OCI-LY1 (cell line): ENCODE data around the gene IFNA21.
"Not testable (repeated sequence)": the region's sequence is repeated elsewhere in the genome, so short reads cannot be mapped to it uniquely, and the experiment has no call there.

Source experiments
- H2AFZ ChIP-seq: fragments of 200-600 bp; sonication (generic), shearing (Covaris generic); 2 replicates; pipeline ENCODE4 v1.6.0; 2014; ENCODE audit warnings: antibody characterized with exemption, mild to moderate bottlenecking, low read length
- H3F3A ChIP-seq: fragments of 200-600 bp; sonication (generic), shearing (Covaris generic); 2 replicates; pipeline ENCODE4 v1.6.0; 2014; ENCODE audit warnings: mild to moderate bottlenecking, antibody characterized with exemption, low read length, moderate library complexity; ENCODE audit not compliant: insufficient read depth
- H3K27ac ChIP-seq: fragments of 200-600 bp; sonication (generic); 2 replicates; pipeline ENCODE4 v1.5.1; 2014; ENCODE audit warnings: low read length, mixed run types, mild to moderate bottlenecking, low read depth; ENCODE audit not compliant: poor library complexity, severe bottlenecking
- H3K27me3 ChIP-seq: fragments of 200-600 bp; sonication (generic); 2 replicates; pipeline ENCODE4 v1.6.0; 2014; ENCODE audit warnings: antibody characterized with exemption, mild to moderate bottlenecking, low read length, moderate library complexity; ENCODE audit not compliant: insufficient read depth
- H3K36me3 ChIP-seq: fragments of 200-600 bp; sonication (generic); 2 replicates; pipeline ENCODE4 v1.6.1; 2014; ENCODE audit warnings: mild to moderate bottlenecking, antibody characterized with exemption, low read length, moderate library complexity, mixed read lengths; ENCODE audit not compliant: insufficient read depth
- H3K4me1 ChIP-seq: fragments of 200-600 bp; sonication (generic); 2 replicates; pipeline ENCODE4 v1.5.1; 2014; ENCODE audit warnings: mild to moderate bottlenecking, low read length, moderate library complexity; ENCODE audit not compliant: insufficient read depth, severe bottlenecking
- H3K4me2 ChIP-seq: fragments of 200-600 bp; sonication (generic), shearing (Covaris generic); 2 replicates; pipeline ENCODE4 v1.6.1; 2014; ENCODE audit warnings: low read length
- H3K4me3 ChIP-seq: fragments of 200-600 bp; sonication (generic); 2 replicates; pipeline ENCODE4 v1.5.1; 2014; ENCODE audit warnings: low read length, low read depth, mild to moderate bottlenecking, mixed read lengths; ENCODE audit not compliant: poor library complexity, severe bottlenecking
- H3K79me2 ChIP-seq: fragments of 200-600 bp; shearing (Covaris generic); 2 replicates; pipeline ENCODE4 v1.6.1; 2016; ENCODE audit warnings: mixed run types, low read length, mixed read lengths; ENCODE audit not compliant: insufficient read depth
- H3K9ac ChIP-seq: fragments of 200-600 bp; sonication (generic), shearing (Covaris generic); 2 replicates; pipeline ENCODE4 v1.6.1; 2014; ENCODE audit warnings: mild to moderate bottlenecking, low read length, mixed read lengths
- H3K9me2 ChIP-seq: fragments of 200-600 bp; sonication (generic), shearing (Covaris generic); 2 replicates; pipeline ENCODE4 v1.6.1; 2014; ENCODE audit warnings: low read depth, mild to moderate bottlenecking, low read length, mixed read lengths
- H3K9me3 ChIP-seq: fragments of 200-600 bp; shearing (Covaris generic); 2 replicates; pipeline ENCODE4 v1.6.1; 2014; ENCODE audit warnings: low read length, mixed read lengths
- H4K20me1 ChIP-seq: fragments of 200-600 bp; sonication (generic), shearing (Covaris generic); 2 replicates; pipeline ENCODE4 v1.6.0; 2016; ENCODE audit warnings: mild to moderate bottlenecking, low read length; ENCODE audit not compliant: insufficient read depth
- CTCF ChIP-seq: fragments of 200-600 bp; sonication (generic), shearing (Covaris generic); IDR thresholded peaks from 2 replicates; pipeline ENCODE4 v1.5.1; 2017; ENCODE audit warnings: mild to moderate bottlenecking, antibody characterized with exemption, low read length, moderate library complexity, mixed read lengths
- EZH2 ChIP-seq: fragments of 200-600 bp; sonication (generic), shearing (Covaris generic); IDR thresholded peaks from 2 replicates; pipeline ENCODE4 v1.8.0; 2017; ENCODE audit warnings: borderline replicate concordance, mixed run types, mild to moderate bottlenecking, antibody characterized with exemption, low read length, moderate library complexity, mixed read lengths

The IFNA21 gene

GRCh38 chr9:21135736-21136135 lies 30.7 kb downstream of the IFNA21 start:
- no peaks in the 10 kb centered on the region for H4K20me1 ChIP-seq
- H3K9me2 ChIP-seq, result no peaks in the 10 kb centered on the region
- no peaks in the 10 kb centered on the region for H3K27me3 ChIP-seq
- H3F3A ChIP-seq, result no peaks in the 10 kb centered on the region
- H2AFZ ChIP-seq, result no peak overlapping the region
- H3K9ac ChIP-seq, result no peak overlapping the region
- H3K36me3 ChIP-seq, result no peaks in the 10 kb centered on the region
- no peaks in the 10 kb centered on the region for H3K9me3 ChIP-seq
- no peak overlapping the region for H3K4me3 ChIP-seq
- no peak overlapping the region for H3K27ac ChIP-seq
- TF ChIP-seq CTCF, result peak; percentile 11; the same call in 1 of the 2 replicates
- TF ChIP-seq EZH2, result no peak
- H3K4me2 ChIP-seq, result no peak overlapping the region
- H3K79me2 ChIP-seq, result no peaks in the 10 kb centered on the region
- no peaks in the 10 kb centered on the region for H3K4me1 ChIP-seq

GRCh38 chr9:21128186-21128585 lies 38.3 kb downstream of the IFNA21 start:
- H3F3A ChIP-seq, H2AFZ ChIP-seq, H3K4me3 ChIP-seq, H3K36me3 ChIP-seq, H3K9ac ChIP-seq, H3K27me3 ChIP-seq, H3K4me2 ChIP-seq, H4K20me1 ChIP-seq, H3K9me2 ChIP-seq, H3K4me1 ChIP-seq, H3K79me2 ChIP-seq, H3K27ac ChIP-seq, H3K9me3 ChIP-seq: not testable (repeated sequence)

GRCh38 chr9:21121595-21122251 lies 44.7 kb downstream of the IFNA21 start:
- no peak overlapping the region for H3K4me2 ChIP-seq
- no peaks in the 10 kb centered on the region for H3F3A ChIP-seq
- H3K4me1 ChIP-seq, result peaks cover 6% of the 10 kb centered on the region
- no peaks in the 10 kb centered on the region for H3K27me3 ChIP-seq
- no peaks in the 10 kb centered on the region for H4K20me1 ChIP-seq
- TF ChIP-seq EZH2, result no peak
- H3K4me3 ChIP-seq, result no peak overlapping the region
- no peak overlapping the region for H2AFZ ChIP-seq
- no peaks in the 10 kb centered on the region for H3K9me3 ChIP-seq
- H3K79me2 ChIP-seq, result no peaks in the 10 kb centered on the region
- no peaks in the 10 kb centered on the region for H3K36me3 ChIP-seq
- no peak overlapping the region for H3K9ac ChIP-seq
- no peak overlapping the region for H3K27ac ChIP-seq
- no peaks in the 10 kb centered on the region for H3K9me2 ChIP-seq

DNA sequence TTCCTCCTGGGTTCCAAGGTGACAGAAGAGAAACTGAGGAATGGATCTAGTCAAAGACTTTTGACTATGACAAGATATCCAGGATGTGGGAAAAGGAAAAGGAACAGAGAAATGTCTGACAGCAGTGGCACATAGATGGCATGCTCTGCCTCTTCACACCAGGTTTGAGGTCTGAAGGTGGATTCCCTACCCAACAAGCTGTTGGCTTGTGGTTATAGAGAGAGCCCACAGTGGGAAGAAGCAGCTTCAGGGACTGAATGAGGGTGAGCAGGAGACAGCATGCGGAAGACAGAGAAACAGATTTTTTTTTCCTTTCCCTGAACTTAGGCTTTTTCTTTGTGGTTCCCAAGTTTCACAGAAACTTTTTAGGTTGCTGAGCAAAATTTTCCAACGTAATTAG lies 45.4 kb downstream of the IFNA21 start:
- no peaks in the 10 kb centered on the region for H3K9me2 ChIP-seq
- H4K20me1 ChIP-seq, result no peaks in the 10 kb centered on the region
- H3K9ac ChIP-seq, result no peak overlapping the region
- peaks cover 6% of the 10 kb centered on the region for H3K4me1 ChIP-seq
- H3K79me2 ChIP-seq, result no peaks in the 10 kb centered on the region
- H3K4me3 ChIP-seq, result no peak overlapping the region
- no peak overlapping the region for H3K4me2 ChIP-seq
- H3F3A ChIP-seq, result no peaks in the 10 kb centered on the region
- TF ChIP-seq EZH2, result no peak
- no peak for TF ChIP-seq CTCF
- H3K27me3 ChIP-seq, result no peaks in the 10 kb centered on the region
- no peaks in the 10 kb centered on the region for H3K36me3 ChIP-seq
- no peak overlapping the region for H3K27ac ChIP-seq
- no peak overlapping the region for H2AFZ ChIP-seq
- H3K9me3 ChIP-seq, result no peaks in the 10 kb centered on the region
